ENCODE results near the gene DPF1. TPM values are rescaled to one million over a fixed set of nuclear protein-coding genes. Genes with fewer than 3 reads are reported as not detected.

DPF1 gene
- total RNA-seq, 3 donors from 2014 or later (not counting 1 experiment from before 2014, with no cell fraction given): not detected

GRCh38 chr19:38207543-38207942 lies 16.5 kb downstream of the DPF1 start:
- H3K9me3 Mint-ChIP-seq: no peaks in the 10 kb centered on the region

GRCh38 chr19:38206928-38207327 lies 17.1 kb downstream of the DPF1 start:
- Histone ChIP-seq H3K4me1 (ENCODE audit: control insufficient read depth, insufficient read depth, low read length) (peaks cover 10% of the 10 kb centered on the region), H3K4me3 (ENCODE audit: low read length) (no peak overlapping the region), H3K36me3 (ENCODE audit: control insufficient read depth, insufficient read depth, low read length) (peaks cover 6% of the 10 kb centered on the region), H3K27ac (ENCODE audit: low read length) (no peak overlapping the region), H3K27me3 (ENCODE audit: control insufficient read depth, insufficient read depth, low read length) (peaks cover 31% of the 10 kb centered on the region), H3K9me3 (ENCODE audit: control insufficient read depth, insufficient read depth, low read length) (no peaks in the 10 kb centered on the region)
- no peaks in the 10 kb centered on the region for H3K9me3 Mint-ChIP-seq
- no peak for TF ChIP-seq CTCF (IDR thresholded peaks at IDR 0.05)
- H3K36me3 Mint-ChIP-seq: peaks cover 5% of the 10 kb centered on the region
- intact Hi-C loops (cut with micrococcal nuclease): no loop called here
- ATAC-seq (no peak), DNase-seq (no peak)
- peaks cover 19 to 24% of the 10 kb centered on the region in 2 donors for H3K27me3 Mint-ChIP-seq (ENCODE audit: low read depth in 2 of 2)
- no peak overlapping the region for H3K27ac Mint-ChIP-seq
- peaks cover 5 to 16% of the 10 kb centered on the region in 2 donors for H3K4me1 Mint-ChIP-seq
- WGBS (ENCODE audit: insufficient coverage): 96% methylated on average over 16 of the region's 16 CpGs
- no peak overlapping the region for H3K4me3 Mint-ChIP-seq

More at GRCh38 chr19:38207543-38207942, 16.5 kb downstream of the DPF1 start:
- Histone ChIP-seq H3K4me3 (ENCODE audit: low read length) (no peak overlapping the region), H3K9me3 (ENCODE audit: control insufficient read depth, insufficient read depth, low read length) (no peaks in the 10 kb centered on the region), H3K36me3 (ENCODE audit: control insufficient read depth, insufficient read depth, low read length) (peaks cover 6% of the 10 kb centered on the region), H3K4me1 (ENCODE audit: control insufficient read depth, insufficient read depth, low read length) (peaks cover 11% of the 10 kb centered on the region), H3K27ac (ENCODE audit: low read length) (no peak overlapping the region), H3K27me3 (ENCODE audit: control insufficient read depth, insufficient read depth, low read length) (peaks cover 31% of the 10 kb centered on the region)
- ATAC-seq (no peak), DNase-seq (no peak)
- H3K4me1 Mint-ChIP-seq: peaks cover 4 to 14% of the 10 kb centered on the region in 2 donors
- peaks cover 19 to 24% of the 10 kb centered on the region in 2 donors for H3K27me3 Mint-ChIP-seq (ENCODE audit: low read depth in 2 of 2)
- no peak for TF ChIP-seq CTCF (IDR thresholded peaks at IDR 0.05)
- intact Hi-C loops (cut with micrococcal nuclease): no loop called here
- no peak overlapping the region for H3K4me3 Mint-ChIP-seq
- peaks cover 4% of the 10 kb centered on the region for H3K36me3 Mint-ChIP-seq
- WGBS (ENCODE audit: insufficient coverage): 95% methylated on average over 8 of the region's 12 CpGs
- no peak overlapping the region for H3K27ac Mint-ChIP-seq

- no peak for TF ChIP-seq CTCF (IDR thresholded peaks at IDR 0.05)
- no peaks in the 10 kb centered on the region for H3K9me3 Mint-ChIP-seq
- H3K27ac Mint-ChIP-seq: no peak overlapping the region
- peaks cover 6% of the 10 kb centered on the region for H3K36me3 ChIP-seq (ENCODE audit: control insufficient read depth, insufficient read depth, low read length)
- peaks cover 10% of the 10 kb centered on the region for H3K36me3 Mint-ChIP-seq
- ATAC-seq: no peak
- DNase-seq: no peak
- no peaks in the 10 kb centered on the region for H3K9me3 ChIP-seq (ENCODE audit: control insufficient read depth, insufficient read depth, low read length)
- WGBS (ENCODE audit: insufficient coverage): 95% methylated on average over 36 of the region's 36 CpGs
- H3K4me3 Mint-ChIP-seq: no peak overlapping the region
- intact Hi-C loops (cut with micrococcal nuclease): no loop called here
- peaks cover 19 to 20% of the 10 kb centered on the region in 2 donors for H3K27me3 Mint-ChIP-seq (ENCODE audit: low read depth in 2 of 2)
- H3K4me1 Mint-ChIP-seq: peaks cover 5 to 16% of the 10 kb centered on the region in 2 donors
- H3K27ac ChIP-seq (ENCODE audit: low read length): no peak overlapping the region
- H3K4me3 ChIP-seq (ENCODE audit: low read length): no peak overlapping the region
- peaks cover 26% of the 10 kb centered on the region for H3K27me3 ChIP-seq (ENCODE audit: control insufficient read depth, insufficient read depth, low read length)
- H3K4me1 ChIP-seq (ENCODE audit: control insufficient read depth, insufficient read depth, low read length): peaks cover 10% of the 10 kb centered on the region
These were observed 17.8 kb downstream of the DPF1 start for GRCh38 chr19:38206006-38206745.
